GM15510 (cell line): ENCODE data around the gene OR2T6.

Experiments used
- POLR2A ChIP-seq: IDR thresholded peaks from 3 replicates; pipeline ENCODE4 v1.6.1; 2011; ENCODE audit warnings: borderline replicate concordance; ENCODE audit not compliant: insufficient read length; ENCODE audit errors: extremely low read depth

Gene OR2T6, protein sequence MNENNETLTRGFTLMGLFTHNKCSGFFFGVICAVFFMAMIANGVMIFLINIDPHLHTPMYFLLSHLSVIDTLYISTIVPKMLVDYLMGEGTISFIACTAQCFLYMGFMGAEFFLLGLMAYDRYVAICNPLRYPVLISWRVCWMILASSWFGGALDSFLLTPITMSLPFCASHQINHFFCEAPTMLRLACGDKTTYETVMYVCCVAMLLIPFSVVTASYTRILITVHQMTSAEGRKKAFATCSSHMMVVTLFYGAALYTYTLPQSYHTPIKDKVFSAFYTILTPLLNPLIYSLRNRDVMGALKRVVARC

DNA sequence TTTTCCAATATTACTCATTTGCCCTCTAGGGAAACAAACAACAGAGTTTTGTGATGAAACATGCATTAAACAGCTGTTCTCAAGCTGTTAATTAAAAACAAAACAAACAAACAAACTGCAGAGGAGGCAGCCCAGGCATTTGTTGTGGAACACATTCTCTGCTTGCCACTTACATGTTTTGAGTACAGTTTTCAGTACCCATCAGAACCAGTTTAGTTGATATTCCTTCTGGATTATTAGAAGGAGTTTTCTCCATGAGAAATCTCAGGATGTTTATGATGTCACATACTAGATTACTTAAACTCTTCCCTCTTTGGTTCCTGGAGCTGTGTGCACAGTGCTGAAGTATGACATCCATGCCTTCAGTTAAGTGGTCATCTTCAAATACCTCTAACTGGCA lies at the start of gene OR2T6:
Gene OR2T6, plus strand, starts transcription at position 301 of the 400 bp plus-strand sequence. CDS start 11,863 bp downstream, outside the sequence.
- no peak for TF ChIP-seq POLR2A

DNA sequence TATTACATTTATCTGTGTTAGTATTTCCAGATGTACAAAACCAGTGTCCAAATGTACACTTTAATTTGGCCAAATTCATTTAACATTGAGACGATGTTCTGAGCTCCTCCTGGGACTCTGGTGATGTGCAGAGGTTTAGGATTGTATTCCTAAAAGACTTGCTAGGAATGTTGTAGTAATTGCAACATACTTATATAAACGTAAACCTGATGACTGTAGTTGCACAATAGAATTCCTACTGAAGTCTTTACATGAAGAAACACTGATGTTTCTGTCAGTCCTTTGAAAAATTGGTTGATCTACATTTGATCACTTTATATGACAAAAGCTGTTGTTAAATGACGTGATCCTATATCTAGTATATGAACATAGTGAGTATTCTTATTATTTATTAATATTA lies 32.1 kb upstream of the OR2T6 start:
- no peak for TF ChIP-seq POLR2A

DNA sequence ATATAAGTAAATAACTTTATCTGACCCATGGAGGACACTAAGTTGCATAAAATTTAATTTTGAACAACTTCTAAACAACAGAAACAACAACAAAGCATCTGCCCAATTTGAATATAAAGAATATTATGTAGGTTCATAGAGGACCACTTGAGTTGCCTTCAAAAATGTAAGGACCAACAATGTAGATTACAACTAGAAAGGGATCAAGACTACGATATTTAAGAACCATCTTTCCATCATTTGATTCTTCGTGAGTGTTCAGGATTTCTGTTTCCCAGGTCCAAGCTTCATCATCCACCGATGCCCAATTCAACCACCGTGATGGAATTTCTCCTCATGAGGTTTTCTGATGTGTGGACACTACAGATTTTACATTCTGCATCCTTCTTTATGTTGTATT lies 27.1 kb upstream of the OR2T6 start, which contains the start of gene OR14C36:
Gene OR14C36, plus strand, starts transcription at position 301 of the 400 bp plus-strand sequence. Its CDS starts 0 bp downstream, at position 301.
- TF ChIP-seq POLR2A = no peak

DNA sequence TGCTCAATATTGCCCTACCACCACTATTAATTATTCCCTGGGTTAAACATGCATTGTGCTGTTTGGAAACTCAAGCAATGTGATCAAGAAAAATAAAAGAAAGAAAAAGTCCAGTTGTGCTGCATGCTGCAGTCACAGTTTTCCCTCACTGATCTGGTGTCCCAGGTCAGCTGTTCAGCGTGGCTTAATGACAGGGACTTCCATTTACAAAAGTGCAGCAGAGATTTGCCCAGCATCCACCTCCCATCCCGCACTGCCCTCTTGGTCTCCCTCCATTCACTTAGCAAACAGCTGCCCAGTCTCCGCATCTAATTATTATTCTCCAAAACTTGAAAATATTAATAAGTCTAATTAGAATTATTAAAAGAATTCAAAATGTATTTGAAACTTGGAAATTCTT lies 16.1 kb upstream of the OR2T6 start:
- no peak for TF ChIP-seq POLR2A

DNA sequence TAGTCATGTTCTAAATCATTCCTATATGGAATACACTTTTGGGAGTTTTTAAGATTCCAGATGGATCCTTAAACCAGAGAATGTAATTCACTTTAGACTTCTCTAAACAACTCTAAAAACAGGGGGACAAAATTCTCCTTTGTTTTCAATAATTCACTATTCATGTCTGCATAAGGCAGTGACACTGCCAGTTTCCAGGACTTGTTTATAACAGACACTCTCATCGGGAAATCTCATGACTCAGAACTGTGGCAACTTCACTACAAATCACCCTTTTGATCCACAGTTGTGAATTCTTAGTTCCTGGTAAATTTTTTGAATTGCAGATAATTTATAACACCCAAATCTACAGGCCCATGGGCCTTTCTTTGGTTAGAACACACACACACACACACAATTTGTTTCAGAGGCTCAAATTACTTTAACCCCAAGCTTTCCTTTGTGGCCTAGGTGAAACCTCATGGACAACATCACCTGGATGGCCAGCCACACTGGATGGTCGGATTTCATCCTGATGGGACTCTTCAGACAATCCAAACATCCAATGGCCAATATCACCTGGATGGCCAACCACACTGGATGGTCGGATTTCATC lies 14.3 kb upstream of the OR2T6 start, which contains the start of gene OR2T4:
Gene OR2T4, plus strand, starts transcription at position 545 of the 595 bp plus-strand sequence. Its CDS starts 0 bp downstream, at position 545.
- no peak for TF ChIP-seq POLR2A

DNA sequence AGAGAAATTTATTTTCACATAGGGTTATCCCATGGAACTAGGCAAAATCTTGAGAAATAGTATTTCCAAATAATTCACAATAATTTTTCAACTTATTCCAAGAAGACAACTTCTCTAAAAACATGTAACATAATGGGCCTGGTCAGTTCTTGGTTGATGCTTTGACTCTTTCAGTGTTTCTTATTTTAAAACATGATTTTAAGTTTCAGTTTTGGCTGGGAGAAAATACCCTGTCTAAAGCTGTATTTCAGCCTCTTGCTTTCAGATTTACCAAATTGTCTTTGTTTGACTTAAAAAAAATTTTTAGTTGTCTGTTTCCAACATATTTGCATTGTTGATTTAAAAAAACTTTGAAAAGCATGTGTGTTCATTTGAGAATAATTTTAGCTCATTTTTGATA lies 8.9 kb upstream of the OR2T6 start:
- TF ChIP-seq POLR2A = no peak

DNA sequence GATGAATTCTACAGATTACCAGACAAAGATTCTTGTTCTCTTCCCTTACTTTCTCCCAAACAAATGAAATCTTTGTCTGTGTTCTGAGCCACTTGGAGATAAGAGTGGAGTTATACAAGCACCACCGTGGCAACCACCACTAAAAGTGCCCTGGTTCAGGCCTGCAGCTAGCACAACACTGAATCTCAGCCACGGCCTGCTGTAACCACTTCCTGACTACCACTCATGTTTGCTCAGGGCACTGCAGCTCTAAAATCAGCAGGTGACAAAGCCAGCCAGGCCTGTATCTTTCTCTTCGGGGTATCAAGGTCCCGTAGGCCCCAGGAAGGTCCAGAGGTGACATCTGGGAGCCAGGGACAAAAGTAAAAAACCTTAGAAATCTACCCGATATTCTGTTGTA lies 3.2 kb upstream of the OR2T6 start:
- no peak for TF ChIP-seq POLR2A

DNA sequence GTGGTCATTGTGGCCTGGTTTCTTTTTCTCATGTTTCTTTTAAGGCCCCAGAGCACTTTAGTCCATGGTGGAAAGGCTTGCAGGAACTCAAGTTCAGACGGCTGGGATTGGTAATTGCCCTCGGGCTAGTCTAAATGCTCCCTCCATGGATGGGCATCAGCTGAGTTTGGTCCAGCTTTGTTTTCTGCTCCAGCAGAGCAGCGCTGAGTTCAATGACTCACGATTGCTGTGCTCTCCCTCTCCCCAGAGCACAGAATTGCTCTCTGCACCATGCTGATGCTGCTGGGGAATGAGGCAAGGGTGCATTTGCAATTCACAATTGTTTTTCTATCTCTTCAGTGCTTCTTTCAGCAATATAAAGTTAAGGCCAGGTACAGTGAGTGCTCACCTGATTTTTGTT lies 1.8 kb upstream of the OR2T6 start:
- no peak for TF ChIP-seq POLR2A

DNA sequence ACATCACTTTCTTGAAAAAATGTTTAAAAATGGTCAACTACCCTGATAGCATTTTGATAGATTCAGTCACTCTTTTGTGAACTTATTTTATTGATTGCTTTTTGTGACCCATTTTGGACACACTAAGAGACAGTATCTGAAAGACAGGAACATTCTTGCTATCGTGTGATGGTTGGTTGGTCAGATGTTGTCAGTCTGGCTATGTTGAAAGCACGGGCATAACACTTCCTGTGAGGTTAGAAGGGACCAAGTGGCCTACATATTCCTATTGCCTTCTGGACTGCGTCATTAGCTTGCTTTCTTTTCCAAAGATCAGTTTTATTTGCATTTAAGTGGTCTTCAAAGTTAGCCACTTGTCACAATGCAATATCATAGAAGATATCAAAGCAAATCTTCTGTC lies 1.4 kb downstream of the OR2T6 start:
- no peak for TF ChIP-seq POLR2A

DNA sequence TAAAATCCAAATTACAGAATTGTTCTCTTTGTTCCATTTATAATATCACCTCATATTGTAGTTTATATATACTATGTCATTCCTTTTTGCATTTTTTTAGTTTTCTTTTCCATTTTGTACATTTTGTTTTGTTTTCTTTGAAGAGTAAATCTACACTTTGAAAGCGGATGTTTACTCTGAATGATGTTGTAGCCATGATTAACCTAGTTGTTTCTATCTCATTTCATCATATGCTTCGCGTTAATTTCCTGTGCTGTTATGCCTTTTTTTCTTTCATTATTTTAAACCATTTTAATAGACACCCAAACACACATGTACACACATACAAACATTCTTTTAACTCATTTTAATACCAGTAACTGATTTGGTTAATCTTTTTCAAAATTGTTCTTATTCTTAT lies 5.3 kb downstream of the OR2T6 start:
- no peak for TF ChIP-seq POLR2A

DNA sequence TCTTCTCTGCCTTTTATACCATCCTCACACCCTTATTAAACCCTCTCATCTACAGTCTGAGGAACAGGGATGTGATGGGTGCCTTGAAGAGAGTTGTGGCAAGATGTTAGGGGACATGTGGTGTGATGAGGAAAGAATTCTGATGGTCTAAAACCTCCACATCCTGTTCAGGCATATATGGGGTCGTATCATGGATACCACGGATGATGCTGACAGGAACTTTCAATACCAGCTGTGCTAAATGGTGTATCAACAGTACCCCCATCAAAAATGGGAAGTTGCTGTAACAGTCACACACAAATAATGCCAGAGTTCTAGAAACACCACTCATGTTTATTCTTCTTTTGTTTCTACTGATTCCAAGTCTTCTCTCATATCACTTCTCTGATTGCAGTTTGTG lies 12.9 kb downstream of the OR2T6 start:
- TF ChIP-seq POLR2A = no peak

DNA sequence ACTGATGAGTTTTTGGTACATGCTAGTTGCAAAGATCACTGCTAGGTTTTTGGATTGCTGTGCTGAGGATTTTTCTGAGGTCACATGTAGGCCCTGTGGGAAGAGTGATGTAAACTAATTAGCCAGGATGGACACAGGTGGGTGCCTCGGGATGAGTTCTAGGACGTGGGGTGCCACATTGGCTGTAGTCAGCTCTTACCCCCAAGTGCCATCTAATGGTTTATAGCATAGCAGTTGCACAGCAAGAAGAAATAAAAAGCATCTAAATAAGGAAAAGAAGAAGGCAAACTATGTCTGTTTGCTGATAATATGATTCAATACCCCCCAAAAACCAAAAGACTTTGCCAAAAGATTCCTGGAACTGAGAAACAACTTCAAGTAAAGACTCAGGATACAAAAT lies 17.5 kb downstream of the OR2T6 start:
- no peak for TF ChIP-seq POLR2A

DNA sequence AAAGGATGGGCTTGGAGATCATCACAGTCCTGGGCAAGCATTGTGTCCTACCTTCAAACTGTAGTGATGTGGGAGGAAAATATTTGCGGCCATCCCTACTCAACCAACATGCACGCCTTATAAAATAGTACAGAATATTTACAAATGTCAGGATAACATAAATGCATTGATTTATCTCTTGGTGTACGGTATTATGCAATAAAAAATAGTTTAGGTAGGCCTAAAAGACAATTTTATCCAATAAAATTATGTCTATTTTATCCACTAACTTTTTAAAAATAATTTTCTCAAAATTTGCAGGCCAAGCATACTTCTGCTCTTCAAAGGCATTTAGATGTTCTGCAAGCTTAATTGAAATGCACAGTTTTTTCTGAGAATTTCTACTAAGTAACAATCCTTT lies 27.2 kb downstream of the OR2T6 start, which contains the start of gene OR2T1:
Gene OR2T1, plus strand, starts transcription at position 301 of the 400 bp plus-strand sequence. CDS start 3,100 bp downstream, outside the sequence.
- TF ChIP-seq POLR2A = no peak

DNA sequence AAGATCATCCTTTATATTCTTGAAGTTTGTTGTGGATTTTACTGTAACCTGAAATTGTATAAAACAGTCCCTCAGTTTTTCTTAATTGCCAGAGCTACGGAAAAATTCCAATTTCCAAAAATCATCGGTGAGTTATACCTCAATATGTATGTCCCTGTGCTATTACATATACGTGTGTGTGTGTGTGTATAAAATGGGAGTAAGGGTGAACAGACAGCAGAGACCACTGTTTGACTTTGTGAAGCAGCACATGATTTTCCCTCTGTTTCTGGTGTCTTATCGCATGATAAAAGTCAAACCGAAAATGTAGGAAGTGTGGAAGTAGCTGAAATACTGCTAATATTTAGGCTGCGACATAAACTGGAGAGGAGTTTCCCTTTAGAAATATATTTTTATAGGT lies 28.5 kb downstream of the OR2T6 start:
- no peak for TF ChIP-seq POLR2A

DNA sequence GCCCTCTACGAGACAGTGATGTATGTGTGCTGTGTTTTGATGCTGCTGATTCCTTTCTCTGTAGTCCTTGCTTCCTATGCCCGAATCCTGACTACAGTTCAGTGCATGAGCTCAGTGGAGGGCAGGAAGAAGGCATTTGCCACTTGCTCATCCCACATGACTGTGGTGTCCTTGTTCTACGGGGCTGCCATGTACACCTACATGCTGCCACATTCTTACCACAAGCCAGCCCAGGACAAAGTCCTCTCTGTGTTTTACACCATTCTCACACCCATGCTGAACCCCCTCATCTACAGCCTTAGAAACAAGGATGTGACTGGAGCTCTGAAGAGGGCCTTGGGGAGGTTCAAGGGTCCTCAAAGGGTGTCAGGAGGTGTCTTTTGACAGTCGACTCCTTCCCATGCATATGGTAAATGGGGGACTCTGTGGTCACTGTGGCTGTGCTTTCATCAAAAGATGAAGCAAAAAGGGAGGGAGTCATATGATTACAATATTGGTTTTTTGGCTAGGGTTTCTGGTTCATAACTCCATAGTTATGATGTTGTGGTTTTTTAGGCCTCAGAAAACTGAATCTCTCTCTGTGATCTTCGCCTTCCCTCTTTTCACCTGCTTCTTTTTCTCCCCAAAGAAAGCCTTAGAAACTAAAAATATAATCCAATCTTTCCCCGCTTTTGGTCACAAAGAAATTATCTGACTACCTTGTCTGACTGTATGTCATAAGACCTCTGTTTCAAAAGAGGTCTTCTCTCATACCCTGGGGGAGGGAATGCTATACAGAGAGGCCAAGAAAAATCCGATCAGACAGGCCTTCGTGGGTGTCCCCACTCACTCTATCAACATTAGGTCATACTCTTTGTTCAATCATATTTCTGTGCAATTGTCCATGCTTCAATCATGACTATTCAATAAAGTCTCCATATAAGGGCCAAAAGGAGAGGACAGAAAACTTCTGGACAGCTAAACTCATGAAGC lies 31.5 kb downstream of the OR2T6 start:
- TF ChIP-seq POLR2A = no peak
